GM21576 (cell line): ENCODE results near the gene EXT2.

Experiments used
- ATAC-seq: cut with Tn5 transposase; IDR thresholded peaks from one replicate; pipeline ENCODE4 v1.9.1; 2021; ENCODE audit warnings: mild to moderate bottlenecking, moderate library complexity; ENCODE audit not compliant: unreplicated experiment

Gene EXT2

DNA sequence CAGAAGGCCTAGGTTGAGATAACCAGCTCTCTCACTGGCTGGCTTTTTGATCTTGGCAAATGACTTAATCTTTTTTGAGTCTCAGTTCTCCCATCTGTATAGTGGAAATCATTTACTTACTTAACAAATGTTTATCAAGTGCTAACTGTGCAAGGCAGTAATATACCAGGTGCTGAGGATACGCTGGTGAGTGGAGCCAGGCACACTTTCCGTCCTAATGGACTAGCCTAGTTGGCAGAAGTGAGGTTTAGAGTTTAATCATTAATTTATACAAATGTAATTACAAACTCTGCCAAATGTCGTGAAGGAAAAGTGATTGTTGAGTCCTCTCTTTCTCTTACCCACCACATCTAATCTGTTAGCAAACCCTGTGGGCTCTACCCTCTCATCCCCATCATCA, 33.3 kb downstream of the EXT2 start:
- no peak for ATAC-seq

DNA sequence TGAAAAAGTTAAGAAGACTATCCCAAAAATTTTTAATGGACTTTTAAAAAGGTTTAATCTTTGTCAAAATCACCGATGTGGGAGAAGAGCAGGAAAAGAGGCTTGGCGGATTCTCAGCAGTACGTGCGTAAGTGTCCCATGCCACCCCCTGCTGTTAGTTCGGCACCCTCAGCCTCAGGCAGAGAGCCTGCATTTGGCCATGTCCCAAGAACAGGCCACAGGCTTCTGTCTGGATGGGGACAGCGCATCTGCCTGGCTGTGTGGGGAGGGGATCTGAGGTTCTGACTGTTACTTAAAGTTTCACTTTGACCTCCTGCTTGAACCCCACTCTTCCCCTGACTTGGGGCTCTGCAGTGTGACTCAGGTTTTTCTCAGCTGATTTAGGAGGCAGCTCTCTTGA, 35.3 kb downstream of the EXT2 start:
- no peak for ATAC-seq

- no peak for ATAC-seq
Observed at GRCh38 chr11:44133335-44133946, 38.0 kb downstream of the EXT2 start.

DNA sequence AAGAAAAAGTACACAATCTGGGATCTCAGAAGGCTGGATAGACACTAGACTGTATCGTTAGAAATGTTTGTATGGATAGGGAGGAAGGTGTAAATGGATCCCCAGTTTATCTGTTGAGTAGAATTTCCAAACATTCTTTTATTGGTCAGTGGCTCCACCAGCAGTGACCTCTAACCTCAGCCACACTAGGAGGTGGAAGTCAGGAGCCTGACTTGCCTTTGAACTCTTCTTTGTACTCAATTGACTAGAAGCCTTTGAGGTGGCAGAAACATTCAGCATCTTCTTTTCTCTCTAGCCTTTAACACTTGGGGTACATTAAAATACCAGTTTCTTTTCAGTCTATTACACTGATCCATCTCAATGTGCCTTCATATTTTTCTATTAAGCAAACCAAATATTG, 39.1 kb downstream of the EXT2 start:
- ATAC-seq: no peak

GRCh38 chr11:44136176-44136945, 40.9 kb downstream of the EXT2 start:
- no peak for ATAC-seq

GRCh38 chr11:44137057-44137456, 41.6 kb downstream of the EXT2 start:
- no peak for ATAC-seq

DNA sequence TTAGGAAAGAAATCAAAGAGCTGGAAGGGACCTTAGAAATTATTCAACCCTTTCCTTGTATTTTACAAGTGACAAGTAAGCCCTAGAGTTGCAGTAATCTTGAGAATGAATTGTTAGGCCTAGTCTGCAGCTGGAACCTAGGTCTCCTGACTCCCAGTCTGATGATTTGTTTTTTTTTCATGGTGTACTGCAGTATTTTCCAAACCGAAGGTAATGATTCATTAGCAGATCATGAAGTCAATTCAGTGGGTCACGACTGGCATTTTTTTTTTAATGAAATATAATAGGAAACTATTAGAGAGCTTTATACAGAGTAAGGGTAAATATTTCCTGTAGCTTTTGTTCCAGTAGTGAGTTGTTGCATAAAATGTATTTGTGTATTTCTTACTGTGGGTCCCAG, 42.8 kb downstream of the EXT2 start:
- ATAC-seq: no peak

GRCh38 chr11:44138980-44139379, 43.5 kb downstream of the EXT2 start:
- no peak for ATAC-seq

GRCh38 chr11:44139565-44140330, 44.3 kb downstream of the EXT2 start:
- ATAC-seq: no peak

DNA sequence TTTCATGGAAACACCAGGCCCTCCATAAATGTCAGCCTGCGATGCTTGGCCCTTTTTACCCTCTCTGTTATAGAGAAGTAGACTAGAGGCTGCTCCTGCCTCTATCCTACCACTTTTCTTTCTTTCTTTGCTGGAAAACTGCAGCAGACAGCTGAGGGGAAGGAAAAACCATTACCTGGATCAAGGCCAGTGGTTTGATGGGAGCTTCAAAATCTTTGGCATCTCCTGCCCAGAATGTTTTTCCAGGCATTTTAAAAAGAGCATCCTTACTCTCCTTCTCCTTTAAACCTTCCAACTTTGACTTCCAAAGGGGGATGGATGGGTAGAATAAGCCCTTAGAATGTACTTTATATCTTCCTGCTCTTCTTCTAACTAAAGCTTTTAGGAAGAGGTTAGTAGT, 44.9 kb downstream of the EXT2 start:
- no peak for ATAC-seq

DNA sequence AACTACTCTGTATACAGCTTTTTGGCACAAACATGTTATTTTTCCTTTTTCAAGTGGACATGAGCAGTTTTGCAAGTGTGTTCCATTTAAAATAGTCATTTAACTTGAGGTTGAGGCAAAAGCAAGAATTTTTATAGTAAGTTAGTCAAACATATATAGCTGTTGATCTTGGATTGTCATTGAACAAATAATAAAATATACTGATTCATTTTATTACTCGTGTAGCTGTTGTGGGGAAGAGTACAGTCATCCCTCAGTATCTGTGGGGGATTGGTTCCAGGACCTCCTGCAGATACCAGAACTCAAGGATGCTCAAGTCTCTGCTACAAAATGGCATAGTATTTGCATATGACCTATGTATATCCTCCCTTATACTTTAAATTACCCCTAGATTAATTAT, 45.3 kb downstream of the EXT2 start:
- ATAC-seq: no peak

DNA sequence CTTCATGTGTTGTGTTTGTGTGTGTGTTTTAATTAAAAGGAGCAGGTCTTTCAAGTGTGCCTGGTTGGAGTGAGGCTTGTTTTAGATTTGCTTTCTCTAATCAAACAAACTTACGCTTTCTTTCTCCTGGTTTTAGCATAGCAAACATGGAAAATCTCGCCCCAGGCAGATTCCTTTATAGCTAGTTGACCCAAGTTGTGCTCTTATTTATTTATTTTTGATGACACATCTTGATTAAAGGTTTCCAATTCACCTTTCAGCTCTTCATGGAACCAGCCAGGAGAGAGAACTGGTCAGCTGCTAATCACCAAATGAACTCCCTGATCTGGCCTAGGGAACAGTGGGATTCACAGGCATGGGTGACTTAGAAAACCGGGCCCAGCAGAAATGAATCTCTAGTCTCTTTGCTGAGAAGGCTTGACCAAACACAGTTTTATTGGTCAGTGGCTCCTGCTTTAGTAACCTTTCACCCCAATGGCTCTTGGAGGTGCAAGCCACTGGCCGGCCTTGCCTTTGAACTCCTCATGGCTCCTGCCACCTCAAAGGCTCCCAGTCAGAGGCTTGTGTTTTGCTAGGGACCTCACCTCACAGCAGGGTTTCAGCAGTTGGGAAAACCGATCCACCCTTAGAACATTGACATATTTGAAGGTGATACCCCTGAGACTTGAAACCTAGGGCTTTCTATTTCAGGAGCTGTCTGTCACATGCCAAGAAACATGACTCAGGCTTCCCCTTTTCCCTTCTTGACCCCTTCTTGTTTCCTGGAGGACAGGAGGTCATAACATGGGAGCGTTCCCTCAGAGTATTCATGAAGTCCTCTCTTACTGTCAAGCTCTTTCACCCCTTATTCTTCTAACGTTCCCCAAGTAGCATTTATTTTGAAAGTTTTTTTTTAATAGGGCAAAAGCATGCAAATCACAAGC, 48.8 kb downstream of the EXT2 start:
- ATAC-seq: no peak

DNA sequence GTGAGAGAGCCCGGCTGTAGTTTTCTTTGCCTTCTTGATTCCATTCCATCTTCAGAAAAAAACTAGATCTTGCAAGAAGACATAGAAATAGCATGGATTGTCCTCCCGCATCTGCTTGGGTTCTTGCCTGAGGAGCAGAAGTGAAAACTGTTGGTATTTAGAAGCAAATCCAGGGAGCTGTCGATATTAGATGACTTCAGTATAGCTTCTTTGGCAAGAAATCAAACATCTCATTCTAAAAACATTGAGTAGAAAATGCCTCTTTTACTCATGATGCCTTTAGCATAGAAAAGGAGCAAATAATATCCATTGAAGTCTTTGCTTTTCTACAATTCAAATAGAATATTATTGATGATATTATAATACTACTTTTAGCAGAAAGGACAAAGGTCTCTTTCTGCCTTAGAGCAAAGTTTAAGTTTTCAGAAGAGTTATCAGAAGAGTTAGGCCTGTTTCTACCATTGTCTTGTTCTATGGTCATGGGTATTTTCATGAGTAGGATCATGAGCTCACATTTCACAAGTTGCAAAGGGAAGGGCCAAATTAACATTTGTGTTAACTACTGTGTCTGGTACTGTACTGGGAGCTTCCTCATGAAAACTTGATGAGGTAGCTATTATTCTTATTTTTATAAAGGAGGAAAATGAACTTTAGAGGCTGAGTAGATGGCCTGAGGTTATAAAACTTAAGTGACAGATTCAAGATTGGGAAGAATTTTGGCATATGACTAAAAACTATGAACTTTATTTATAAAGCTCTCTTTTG, 49.7 kb downstream of the EXT2 start:
- ATAC-seq: no peak

DNA sequence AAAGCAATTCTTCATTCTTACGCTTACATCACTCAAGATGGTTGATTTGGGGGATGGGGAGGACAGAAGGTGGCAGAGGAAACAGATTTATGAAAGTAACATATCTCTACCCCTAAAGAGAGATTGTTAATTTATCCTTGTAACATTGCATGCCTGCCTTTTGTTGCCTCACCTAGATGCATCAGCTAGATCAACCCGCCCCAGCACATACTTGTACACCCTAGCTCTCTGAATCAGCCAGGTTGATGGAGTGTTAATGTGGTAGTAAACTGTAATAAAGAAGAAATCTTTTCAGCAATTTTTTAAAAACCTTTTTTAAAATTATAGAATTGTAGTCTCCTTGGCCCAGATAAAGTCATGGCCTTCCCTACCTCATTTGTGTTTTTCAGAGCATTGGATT, 51.5 kb downstream of the EXT2 start:
- no peak for ATAC-seq

DNA sequence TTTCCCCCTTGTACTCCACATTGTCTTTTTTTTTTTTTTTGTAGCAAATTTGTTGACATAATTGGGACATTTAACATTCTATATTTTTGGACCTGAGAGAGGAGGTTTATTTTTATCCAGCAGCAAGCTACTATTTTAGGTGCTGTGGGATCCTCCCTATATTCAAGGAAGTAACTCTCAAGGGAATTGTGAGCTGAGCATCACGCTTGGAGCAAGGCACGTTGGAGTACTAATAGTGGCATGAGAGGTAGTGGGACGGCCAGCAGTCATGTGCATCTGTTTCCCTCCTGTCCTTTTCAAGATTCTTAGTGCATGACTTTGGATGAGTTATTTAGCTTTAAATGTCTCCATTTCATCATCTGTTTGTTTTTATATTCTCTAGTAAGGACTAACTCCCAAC, 52.3 kb downstream of the EXT2 start:
- ATAC-seq: no peak

- ATAC-seq: no peak
Observed at GRCh38 chr11:44149651-44150050, 54.2 kb downstream of the EXT2 start.

DNA sequence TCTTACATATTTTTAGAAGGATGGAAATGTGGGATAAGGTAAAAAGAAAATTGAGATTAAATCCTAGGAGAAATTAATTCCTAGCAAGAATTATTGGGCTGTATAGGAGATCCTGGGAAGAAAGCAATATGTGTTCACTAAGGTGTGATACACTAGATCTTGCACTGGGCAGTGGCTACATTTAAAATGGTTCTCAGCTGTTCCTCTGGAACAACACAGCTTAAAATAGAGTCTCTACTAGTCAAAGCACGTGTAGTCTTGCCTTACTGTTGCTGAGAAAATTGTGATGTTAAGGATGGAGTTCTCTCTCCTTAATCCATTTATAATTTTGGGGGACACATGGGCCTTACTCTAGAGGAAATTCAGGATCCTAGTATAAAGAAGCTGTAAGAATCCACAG, 54.9 kb downstream of the EXT2 start:
- ATAC-seq: no peak

GRCh38 chr11:44157019-44157418, 61.5 kb downstream of the EXT2 start:
- no peak for ATAC-seq

GRCh38 chr11:44158384-44158783, 62.9 kb downstream of the EXT2 start:
- ATAC-seq: no peak
